H1 (cell line): ENCODE data around the gene CDH11. TPM values are rescaled to one million over a fixed set of nuclear protein-coding genes. Genes with fewer than 3 reads are reported as not detected.

Experiments used
- CTCF ChIA-PET: fragments of 300-600 bp; sonication (Branson Sonifier 250); formaldehyde crosslinking; loops from one replicate; lab custom pipeline; 2021; ENCODE audit not compliant: partially characterized antibody; lab: Charles Lee
- POLR2A ChIA-PET: fragments of 300-600 bp; sonication (Branson Sonifier 250); formaldehyde crosslinking; loops from one replicate; lab custom pipeline; 2021; ENCODE audit warnings: inconsistent platforms; ENCODE audit not compliant: partially characterized antibody; lab: Charles Lee
- DNase-seq, 2 experiments: peaks; one replicate each; pipeline versions ENCODE4 v3.0.0 to v3.0.0-alpha.2; 2010 to 2022; ENCODE audit warnings: low spot score in 2 of 2, low read depth in 1 of 2, mixed read lengths in 1 of 2
- FAIRE-seq: peaks from 2 replicates; lab custom pipeline; 2011; peaks lifted over from hg19 to GRCh38; lab: Jason Lieb, UNC
- H2AFZ ChIP-seq: 2 replicates; pipeline ENCODE4 v1.8.1; 2012; ENCODE audit warnings: low read length, inconsistent platforms
- H2AK5ac ChIP-seq: 2 replicates; pipeline ENCODE4 v1.6.1; 2013; ENCODE audit warnings: low read depth, low read length
- H2BK120ac ChIP-seq: replicated peaks from 2 replicates; pipeline ENCODE3; 2013; ENCODE audit warnings: low read depth, low read length, inconsistent platforms
- H2BK12ac ChIP-seq: 2 replicates; pipeline ENCODE4 v1.6.1; 2013; ENCODE audit warnings: low read depth, low read length
- H2BK15ac ChIP-seq: 2 replicates; pipeline ENCODE4 v1.6.1; 2013; ENCODE audit warnings: low read length
- H2BK20ac ChIP-seq: 2 replicates; pipeline ENCODE4 v1.6.1; 2013; ENCODE audit warnings: low read length
- H2BK5ac ChIP-seq: 2 replicates; pipeline ENCODE4 v1.6.1; 2013; ENCODE audit warnings: low read depth, low read length
- H3K14ac ChIP-seq: 2 replicates; pipeline ENCODE4 v1.6.1; 2013; ENCODE audit warnings: inconsistent platforms; ENCODE audit not compliant: insufficient read length
- H3K18ac ChIP-seq: 2 replicates; pipeline ENCODE4 v1.6.1; 2013; ENCODE audit warnings: low read length; ENCODE audit errors: extremely low read depth
- H3K23ac ChIP-seq: 2 replicates; pipeline ENCODE4 v1.6.1; 2013; ENCODE audit warnings: inconsistent platforms; ENCODE audit not compliant: insufficient read length
- H3K23me2 ChIP-seq: 2 replicates; pipeline ENCODE4 v1.6.1; 2013; ENCODE audit warnings: low read depth, low read length
- H3K27ac ChIP-seq: 2 replicates; pipeline ENCODE4 v1.6.1; 2011; ENCODE audit warnings: low read depth, low read length, inconsistent platforms
- H3K27me3 ChIP-seq, 4 experiments: replicated peaks in 1 of 4; 1 replicate in 1 of 4; 2 replicates in 3 of 4; pipeline versions ENCODE4 v1.6.1 to v1.8.1; 2011 to 2013; ENCODE audit warnings: low read length in 3 of 4, mild to moderate bottlenecking in 3 of 4, inconsistent platforms in 2 of 4, mixed read lengths in 2 of 4, moderate library complexity in 1 of 4; ENCODE audit not compliant: control insufficient read depth in 3 of 4, insufficient read depth in 3 of 4; ENCODE audit errors: extremely low read depth in 1 of 4
- H3K36me3 ChIP-seq, 4 experiments: 2 replicates each; pipeline versions ENCODE4 v1.6.1 to v1.8.1; 2011 to 2013; ENCODE audit warnings: mild to moderate bottlenecking in 4 of 4, low read length in 3 of 4, moderate library complexity in 2 of 4, control low read depth in 1 of 4, inconsistent platforms in 1 of 4; ENCODE audit not compliant: insufficient read depth in 4 of 4, control insufficient read depth in 2 of 4
- H3K4ac ChIP-seq: replicated peaks from 2 replicates; pipeline ENCODE3; 2013; ENCODE audit warnings: low read length, low read depth, mixed read lengths, inconsistent platforms; ENCODE audit not compliant: insufficient read length
- H3K4me1 ChIP-seq, 4 experiments: replicated peaks in 1 of 4; 1 replicate in 1 of 4; 2 replicates in 3 of 4; pipeline versions ENCODE4 v1.6.1 to v1.8.1; 2011 to 2013; ENCODE audit warnings: low read length in 3 of 4, inconsistent platforms in 2 of 4, mixed read lengths in 1 of 4; ENCODE audit not compliant: insufficient read depth in 4 of 4, control insufficient read depth in 3 of 4
- H3K4me2 ChIP-seq, 2 experiments: 2 replicates each; pipeline versions ENCODE4 v1.6.1 to v1.8.1; 2011 to 2013; ENCODE audit warnings: low read depth in 2 of 2, low read length in 2 of 2, control low read depth in 1 of 2, inconsistent platforms in 1 of 2, mild to moderate bottlenecking in 1 of 2; ENCODE audit not compliant: insufficient read depth in 1 of 2
- H3K4me3 ChIP-seq, 4 experiments: fragments of 200-600, 300-600 bp in 1 of 4; sonication (generic), shearing (Covaris generic), sonication (Bioruptor Twin) in 1 of 4; 2 replicates each; pipeline versions ENCODE4 v1.5.1 to v1.8.1; 2011 to 2016; ENCODE audit warnings: low read length in 4 of 4, low read depth in 3 of 4, control low read depth in 2 of 4, inconsistent platforms in 2 of 4, mild to moderate bottlenecking in 2 of 4, mixed read lengths in 1 of 4, moderate library complexity in 1 of 4; ENCODE audit not compliant: insufficient read depth in 2 of 4; ENCODE audit errors: extremely low read depth in 1 of 4
- H3K56ac ChIP-seq: replicated peaks from 2 replicates; pipeline ENCODE3; 2013; ENCODE audit warnings: low read depth, mild to moderate bottlenecking, mixed read lengths, low read length, inconsistent platforms; ENCODE audit not compliant: insufficient read length
- H3K79me1 ChIP-seq: 2 replicates; pipeline ENCODE4 v1.6.1; 2013; ENCODE audit warnings: low read depth, low read length, control low read depth
- H3K79me2 ChIP-seq, 2 experiments: 2 replicates each; pipeline versions ENCODE4 v1.6.1 to v1.8.1; 2012 to 2013; ENCODE audit warnings: low read length in 2 of 2, mild to moderate bottlenecking in 2 of 2, inconsistent platforms in 1 of 2; ENCODE audit not compliant: insufficient read depth in 2 of 2, control insufficient read depth in 1 of 2
- H3K9ac ChIP-seq, 4 experiments: replicated peaks in 1 of 4; 1 replicate in 1 of 4; 2 replicates in 3 of 4; pipeline versions ENCODE4 v1.6.1 to v1.8.1; 2011 to 2013; ENCODE audit warnings: low read depth in 3 of 4, low read length in 3 of 4, control low read depth in 2 of 4, mild to moderate bottlenecking in 2 of 4, moderate library complexity in 2 of 4, inconsistent platforms in 1 of 4; ENCODE audit errors: extremely low read depth in 1 of 4
- H3K9me3 ChIP-seq, 2 experiments: 2 replicates each; pipeline versions ENCODE4 v1.6.1 to v1.8.1; 2012 to 2013; ENCODE audit warnings: mild to moderate bottlenecking in 2 of 2, moderate library complexity in 2 of 2, control low read depth in 1 of 2, inconsistent platforms in 1 of 2, low read depth in 1 of 2, low read length in 1 of 2, mixed read lengths in 1 of 2; ENCODE audit not compliant: insufficient read depth in 2 of 2
- H4K20me1 ChIP-seq, 2 experiments: replicated peaks in 1 of 2; 2 replicates each; pipeline versions ENCODE3 to v1.8.1; 2011 to 2013; ENCODE audit warnings: inconsistent platforms in 2 of 2, low read length in 2 of 2, mild to moderate bottlenecking in 1 of 2; ENCODE audit not compliant: insufficient read depth in 2 of 2, control insufficient read depth in 1 of 2
- H4K5ac ChIP-seq: 2 replicates; pipeline ENCODE4 v1.6.1; 2013; ENCODE audit warnings: low read length, low read depth, mixed read lengths, inconsistent platforms; ENCODE audit not compliant: insufficient read length
- H4K8ac ChIP-seq: 2 replicates; pipeline ENCODE4 v1.8.0; 2013; ENCODE audit warnings: mild to moderate bottlenecking, moderate library complexity, low read length, inconsistent platforms; ENCODE audit not compliant: insufficient read depth; ENCODE audit errors: extremely low read depth
- H4K91ac ChIP-seq: replicated peaks from 2 replicates; pipeline ENCODE3; 2013; ENCODE audit warnings: low read length, mixed read lengths, inconsistent platforms; ENCODE audit not compliant: insufficient read length
- CBX8 ChIP-seq: fragments of 300-800, 300-1000 bp; sonication (generic); IDR thresholded peaks from 2 replicates; pipeline ENCODE4 v1.7.1; 2016; ENCODE audit warnings: low read depth, low read length, borderline replicate concordance
- CTBP2 ChIP-seq: IDR thresholded peaks from 2 replicates; pipeline ENCODE4 v1.7.0; 2011; ENCODE audit warnings: borderline replicate concordance, mild to moderate bottlenecking, moderate library complexity, mixed read lengths, low read length; ENCODE audit not compliant: insufficient read depth, insufficient read length
- EP300 ChIP-seq, 2 experiments: IDR thresholded peaks; 1 replicate in 1 of 2; 2 replicates in 1 of 2; pipeline ENCODE4 v1.6.1; 2011 to 2012; ENCODE audit warnings: low read depth in 2 of 2, low read length in 2 of 2, mild to moderate bottlenecking in 2 of 2, borderline replicate concordance in 1 of 2, inconsistent platforms in 1 of 2, moderate library complexity in 1 of 2
- HDAC2 ChIP-seq, 2 experiments: fragments of 300-600 bp in 1 of 2; sonication (generic) in 1 of 2; IDR thresholded peaks; 2 replicates each; pipeline ENCODE4 v1.6.1; 2011 to 2012; ENCODE audit warnings: low read depth in 2 of 2, low read length in 2 of 2, mild to moderate bottlenecking in 2 of 2, moderate library complexity in 2 of 2, borderline replicate concordance in 1 of 2, inconsistent platforms in 1 of 2
- JUN ChIP-seq: IDR thresholded peaks from 2 replicates; pipeline ENCODE4 v1.6.1; 2011; ENCODE audit warnings: low read depth, mild to moderate bottlenecking, improper control_type of control experiment, low read length
- JUND ChIP-seq: IDR thresholded peaks from 2 replicates; pipeline ENCODE4 v1.6.1; 2011; ENCODE audit warnings: mild to moderate bottlenecking, improper control_type of control experiment, low read length
- KDM5A ChIP-seq: fragments of 200-600 bp; IDR thresholded peaks from 2 replicates; pipeline ENCODE4 v1.7.1; 2012; ENCODE audit warnings: mild to moderate bottlenecking, low read length, inconsistent platforms, mixed read lengths
- POLR2AphosphoS5 ChIP-seq: IDR thresholded peaks from 2 replicates; pipeline ENCODE4 v1.6.1; 2011; ENCODE audit warnings: low read depth, low read length
- SIX5 ChIP-seq: IDR thresholded peaks from 2 replicates; pipeline ENCODE4 v1.6.1; 2011; ENCODE audit warnings: mild to moderate bottlenecking, low read depth, low read length
- SP1 ChIP-seq: IDR thresholded peaks from 2 replicates; pipeline ENCODE4 v1.6.1; 2011; ENCODE audit warnings: low read depth, low read length
- WGBS, 2 experiments: shearing (Covaris generic) in 1 of 2; methylation state at CpG; one replicate each; pipeline versions ENCODE4 v1.1.6 to v1.1.7; 2013 to 2015; ENCODE audit warnings: low lambda C conversion rate in 2 of 2, mixed read lengths in 2 of 2, inconsistent platforms in 1 of 2, low coverage in 1 of 2, missing lambda C conversion rate in 1 of 2; ENCODE audit not compliant: insufficient replicate concordance in 2 of 2, insufficient coverage in 1 of 2, insufficient read length in 1 of 2; ENCODE audit errors: extremely low coverage in 1 of 2, missing lambda C conversion rate in 1 of 2; 5-methylcytosine and 5-hydroxymethylcytosine counted together
- polyA plus RNA-seq, 7 experiments: library from polyadenylated mRNA; depleted of rRNA in 3 of 7; stranded (reverse) in 5 of 7; unstranded in 2 of 7; fragments of >200 nt in 5 of 7; fragments of 200-250 nt in 2 of 7; gene quantifications; 1 replicate in 5 of 7; 2 replicates in 1 of 7; 4 replicates in 1 of 7; pipeline versions ENCODE4 v1.2.1 to v1.2.3, GENCODE V29; 2011 to 2013; ENCODE audit warnings: missing spikeins in 2 of 7, mixed read lengths in 2 of 7
- total RNA-seq: library from RNA; stranded (reverse); fragmentation: NEBNext Ultra II Directional; extraction: Animal tissue kit (Norgen Biotek cat#: 25700); gene quantifications from 2 replicates; pipeline ENCODE4 v1.2.1, GENCODE V29; 2021

Gene CDH11
- total and polyA plus RNA-seq, 2 of the 8 experiments (the other 6 are each of a cell fraction or from before 2014, with no cell fraction given) = 3.3 to 8.4 TPM

GRCh38 chr16:65061935-65062518 is 59.8 kb downstream of the CDH11 start:
- Histone ChIP-seq H3K4ac (no peak overlapping the region), H2BK5ac (no peak overlapping the region), H2AK5ac (no peak overlapping the region), H3K9ac (no peak overlapping the region), H3K4me1 (no peaks in the 10 kb centered on the region), H2AFZ (no peak overlapping the region), H3K23ac (no peak overlapping the region), H3K79me1 (no peaks in the 10 kb centered on the region), H3K27me3 (no peaks in the 10 kb centered on the region), H4K20me1 (no peaks in the 10 kb centered on the region), H3K4me2 (no peak overlapping the region), H3K56ac (no peak overlapping the region), H2BK15ac (no peak overlapping the region), H3K4me3 (no peak overlapping the region), H2BK120ac (no peak overlapping the region), H3K23me2 (no peaks in the 10 kb centered on the region), H3K36me3 (no peaks in the 10 kb centered on the region; a peak in 1 of 8 replicates), H2BK12ac (no peak overlapping the region), H3K79me2 (no peaks in the 10 kb centered on the region), H4K5ac (no peak overlapping the region), H3K14ac (no peak overlapping the region), H4K91ac (no peak overlapping the region), H3K18ac (no peak overlapping the region), H2BK20ac (no peak overlapping the region), H4K8ac (no peak overlapping the region), H3K27ac (no peak overlapping the region), H3K9me3 (no peaks in the 10 kb centered on the region)
- DNase-seq = no peak
- ChIA-PET POLR2A (no interaction called here), CTCF (interaction anchor here (0.9 kb wide), 1 partner anchor 11 kb away, joined by 3 read pairs; no protein-coding TSS in a partner anchor)
- WGBS, 2 experiments = 90% methylated on average over 5 of the region's 5 CpGs; no CpG with 5 or more reads in 1 of the 2 experiments
- TF ChIP-seq KDM5A (no peak), SIX5 (no peak), JUN (no peak), CBX8 (no peak), SP1 (no peak), HDAC2 (IDR thresholded peaks at IDR 0.05; ENCODE audit: borderline replicate concordance in 1 of 2, low read depth in 2 of 2, low read length in 2 of 2) (no peak), EP300 (IDR thresholded peaks at IDR 0.05; ENCODE audit: borderline replicate concordance in 1 of 2, low read depth in 2 of 2, low read length in 2 of 2) (no peak), POLR2AphosphoS5 (no peak), JUND (no peak), CTBP2 (no peak)
- no peak for FAIRE-seq
